Effector CD4-positive, alpha-beta T cell (primary cell): ENCODE data around the gene PRSS48.
"Not testable (repeated sequence)": the region's sequence is repeated elsewhere in the genome, so short reads cannot be mapped to it uniquely, and the experiment has no call there.

Experiments used
- DNase-seq: peaks from one replicate; pipeline ENCODE4 v3.0.0-alpha.2; 2020

Gene PRSS48

GRCh38 chr4:151319490-151319889 is 42.5 kb downstream of the PRSS48 start:
- DNase-seq, result no peak

DNA sequence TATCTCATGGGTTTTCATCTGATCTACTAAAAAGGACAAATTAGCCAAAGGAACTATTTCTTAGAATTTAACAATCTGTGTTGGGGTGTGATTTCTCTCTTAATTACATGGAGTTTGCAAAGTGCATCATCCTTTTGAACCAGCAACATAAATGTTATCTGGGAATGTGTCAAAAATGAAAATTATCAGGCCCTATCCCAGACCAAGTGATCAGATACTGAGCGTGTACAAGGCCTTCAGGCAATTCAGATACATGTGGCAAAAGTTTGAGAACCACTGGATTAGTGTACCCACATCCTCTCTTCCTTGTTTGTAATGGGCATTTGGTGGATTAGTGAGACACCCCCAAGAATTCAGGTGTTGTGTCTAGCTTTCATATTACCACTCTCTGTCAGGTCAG is 44.6 kb downstream of the PRSS48 start:
- no peak for DNase-seq

DNA sequence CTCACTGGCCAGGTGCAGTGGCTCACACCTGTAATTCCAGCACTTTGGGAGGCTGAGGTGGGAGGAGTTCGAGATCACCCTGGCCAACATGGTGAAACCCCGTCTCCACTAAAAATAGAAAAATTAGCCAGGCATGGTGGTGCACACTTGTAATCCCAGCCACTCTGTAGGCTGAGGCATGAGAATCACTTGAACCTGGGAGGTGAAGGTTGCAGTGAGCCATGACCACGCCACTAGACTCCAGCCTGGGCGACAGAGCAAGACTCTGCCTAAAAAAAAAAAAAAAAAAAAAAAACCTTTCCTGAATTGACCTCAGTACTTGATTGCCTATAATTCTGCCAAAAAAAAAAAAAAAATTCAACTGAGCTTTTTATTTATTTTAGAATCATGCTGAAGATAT is 45.2 kb downstream of the PRSS48 start:
- not testable (repeated sequence) for DNase-seq

DNA sequence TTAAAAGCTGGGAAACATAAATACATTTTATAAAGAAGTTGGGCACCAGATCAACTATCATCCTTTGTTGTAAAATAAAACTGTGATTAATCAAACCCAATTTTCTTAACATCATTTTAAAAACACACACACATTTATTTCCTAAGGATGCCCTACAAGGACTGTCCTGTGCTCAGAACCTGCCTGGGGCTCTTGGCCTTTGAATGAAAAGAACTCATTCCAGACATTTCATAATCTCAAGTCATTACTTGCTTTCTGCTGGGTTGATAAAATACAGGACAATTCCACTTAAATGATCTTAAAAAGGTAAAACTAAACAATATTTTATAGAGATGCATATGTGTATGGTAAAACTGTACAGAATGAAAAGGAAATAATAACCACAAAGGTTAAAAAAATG is 45.6 kb downstream of the PRSS48 start:
- no peak for DNase-seq

- DNase-seq, result no peak
Measured at GRCh38 chr4:151323667-151324066, 46.7 kb downstream of the PRSS48 start.

DNA sequence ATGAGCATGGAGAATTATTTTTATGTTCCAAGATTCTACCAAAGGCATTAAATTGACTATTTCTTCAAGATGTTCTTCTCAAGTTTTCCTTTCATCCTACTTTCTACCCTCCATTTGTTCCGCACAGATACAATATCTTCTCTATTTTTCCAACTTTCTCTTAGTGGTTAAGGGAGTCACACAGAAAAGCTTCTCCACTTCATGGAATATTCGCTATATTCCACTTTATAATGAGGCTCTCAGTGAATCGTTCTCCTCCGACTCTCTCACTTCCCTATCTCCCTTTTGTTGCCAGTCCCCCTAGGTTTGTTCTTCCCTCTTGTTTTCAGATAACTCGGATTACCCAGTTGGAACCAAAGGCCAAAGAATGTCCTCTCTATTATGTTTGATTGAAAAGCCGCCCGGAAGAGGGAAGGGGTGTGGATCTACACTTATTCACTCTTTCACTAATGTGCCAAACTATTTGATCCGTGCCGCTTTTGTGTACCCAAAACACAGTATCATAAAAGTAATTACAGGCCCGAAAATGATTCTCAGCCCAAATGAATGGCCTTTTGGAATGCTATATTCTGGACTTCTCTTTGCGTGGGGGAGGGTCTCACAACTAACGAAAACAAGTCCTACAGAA is 47.3 kb downstream of the PRSS48 start:
- no peak for DNase-seq

DNA sequence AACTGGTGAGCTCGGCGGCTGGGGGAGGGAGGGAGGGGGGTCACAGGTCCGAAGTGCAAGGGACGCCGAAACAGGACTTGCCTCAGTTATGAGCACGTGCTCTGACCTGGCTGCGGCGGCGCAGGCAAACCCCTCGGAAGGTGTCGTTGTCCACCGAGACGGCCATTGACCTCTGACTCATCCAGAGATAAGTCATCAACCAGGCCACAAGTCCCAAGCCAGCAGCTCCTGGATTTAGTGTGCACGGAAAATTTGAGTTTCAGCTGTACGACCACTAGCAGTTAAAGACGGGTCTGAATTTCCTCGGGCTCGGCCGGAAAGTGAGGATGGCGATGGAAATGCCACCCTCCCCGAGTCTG is 47.8 kb downstream of the PRSS48 start:
- DNase-seq, result no peak

GRCh38 chr4:151325111-151325948 is 48.4 kb downstream of the PRSS48 start, which contains the start of gene SH3D19:
TSS of gene SH3D19 (minus strand) at chr4:151325605. CDS start at chr4:151325352, 253 bp downstream.
- DNase-seq, result no peak

DNA sequence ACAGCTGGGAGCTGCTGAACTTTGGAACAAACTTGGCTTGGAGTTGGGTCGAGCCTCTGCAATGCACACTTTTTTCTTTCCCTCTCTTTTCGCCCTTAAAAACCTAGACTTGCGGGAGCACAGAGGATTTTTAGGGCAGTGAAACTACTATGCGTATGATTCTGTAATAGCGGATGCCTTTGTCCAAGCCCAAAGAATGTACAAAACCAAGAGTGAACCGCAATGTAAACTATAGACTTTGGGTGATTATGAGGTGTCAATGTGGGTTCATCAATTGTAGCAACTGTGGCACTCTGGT is 48.9 kb downstream of the PRSS48 start:
- DNase-seq, result no peak

- no peak for DNase-seq
Measured at GRCh38 chr4:151329217-151330007, 52.5 kb downstream of the PRSS48 start.

DNA sequence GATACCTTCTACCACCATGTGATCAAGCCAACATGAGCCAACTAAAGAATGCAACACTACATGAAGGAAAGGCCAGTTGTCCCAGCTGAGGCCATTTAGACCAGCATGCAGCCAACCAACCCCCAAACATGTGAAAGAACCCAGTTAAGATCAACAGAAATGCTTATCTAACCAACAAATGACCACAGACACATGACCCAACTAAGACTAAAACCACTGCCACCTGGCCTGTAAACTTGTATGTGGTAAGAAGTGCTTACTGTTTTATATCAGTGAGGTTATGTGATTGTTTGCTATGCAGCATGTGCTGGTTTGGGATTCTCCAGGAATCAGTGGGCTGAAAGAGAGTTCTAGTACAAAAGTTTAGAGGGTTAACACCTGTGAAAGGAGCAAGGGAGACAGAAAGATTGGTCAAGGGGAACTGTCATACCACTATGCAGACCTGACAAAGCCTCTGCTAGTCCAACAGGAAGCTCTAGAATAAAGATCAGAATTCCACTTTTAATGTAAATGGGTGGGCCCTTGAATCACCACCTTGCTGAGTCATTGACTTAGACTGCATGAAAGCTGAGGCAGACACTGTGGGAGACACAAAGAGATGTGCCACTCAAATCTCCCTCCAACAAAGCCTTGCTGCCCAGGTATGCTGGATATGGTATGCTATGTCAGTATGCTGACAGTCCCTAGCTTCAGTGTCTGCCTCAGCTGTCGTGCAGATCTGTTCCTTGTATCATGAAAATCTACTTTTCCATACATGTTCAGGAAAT is 54.5 kb downstream of the PRSS48 start:
- no peak for DNase-seq

DNA sequence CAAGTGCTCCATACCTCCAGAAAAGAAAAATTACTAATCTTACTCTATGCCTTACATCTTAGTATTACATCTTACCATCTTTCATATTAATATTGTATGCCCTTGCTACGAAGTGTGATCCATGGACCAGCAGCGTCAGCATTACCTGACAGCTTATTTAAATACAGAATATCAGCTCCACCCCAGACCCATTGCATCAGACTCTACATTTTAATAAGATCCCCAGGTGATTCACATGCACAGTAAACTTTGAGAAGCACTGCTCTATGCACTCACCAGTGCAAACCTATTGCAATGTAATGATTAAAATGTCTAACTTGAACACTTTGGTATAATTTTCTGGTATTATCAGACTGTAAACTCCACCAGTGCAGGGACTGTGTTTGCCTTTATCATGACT is 62.5 kb downstream of the PRSS48 start:
- no peak for DNase-seq

- DNase-seq, result no peak
Measured at GRCh38 chr4:151340751-151341385, 63.9 kb downstream of the PRSS48 start.
